ELF-1 (cell line): ENCODE results near the gene KCNS3.

Experiments
- DNase-seq: peaks from one replicate; pipeline ENCODE4 v3.0.0-alpha.2; 2016; ENCODE audit warnings: low read depth, low spot score

The KCNS3 gene

GRCh38 chr2:17878281-17879136 lies at the start of gene KCNS3:
Gene KCNS3, plus strand, starts transcription at chr2:17878667. Its CDS starts 52,342 bp downstream, at chr2:17931009.
- no peak for DNase-seq

- DNase-seq = peak; percentile 97
These were observed 48.1 kb upstream of the KCNS3 start for GRCh38 chr2:17830053-17831034.

DNA sequence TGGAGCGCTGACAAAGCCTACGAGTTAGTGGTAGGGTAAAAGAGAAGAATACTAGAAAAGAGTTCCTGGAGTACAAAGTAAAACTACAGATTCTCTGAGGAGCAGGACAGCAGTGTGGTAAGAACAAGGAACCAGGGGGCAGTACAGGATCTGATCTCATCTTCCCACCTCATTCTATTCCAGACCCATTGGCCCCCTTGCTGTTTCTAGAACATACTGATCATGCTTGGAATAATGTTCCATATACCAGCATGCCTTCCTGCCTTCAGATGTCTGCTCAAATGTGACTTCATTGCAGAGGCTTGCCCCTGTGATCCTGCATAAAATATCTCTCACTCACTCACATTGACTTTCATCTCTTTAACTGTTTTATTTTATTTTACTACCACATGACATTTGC lies 43.0 kb upstream of the KCNS3 start:
- DNase-seq = no peak

GRCh38 chr2:17839959-17840358 lies 38.5 kb upstream of the KCNS3 start:
- DNase-seq = no peak

GRCh38 chr2:17843457-17843856 lies 35.0 kb upstream of the KCNS3 start:
- no peak for DNase-seq

DNA sequence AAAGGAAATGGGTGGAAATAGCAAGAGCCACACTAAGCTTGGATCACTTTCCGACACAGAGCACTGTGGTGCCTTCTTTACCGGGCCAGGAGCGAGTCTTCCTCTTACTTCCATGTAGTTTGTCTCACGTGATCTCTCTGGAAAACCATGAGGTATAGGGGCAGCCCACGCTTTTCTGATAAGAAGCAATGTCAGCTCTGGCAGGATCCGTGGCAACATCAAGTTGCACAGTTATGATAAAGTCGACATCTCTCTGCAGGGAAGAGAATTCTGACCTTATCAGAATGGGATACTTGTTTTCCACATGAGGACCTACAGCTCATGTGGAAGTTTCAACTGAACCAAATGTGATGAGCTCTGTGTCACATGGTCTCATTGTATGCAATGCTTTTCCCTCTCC lies 32.7 kb upstream of the KCNS3 start:
- DNase-seq = no peak

- no peak for DNase-seq
These were observed 31.8 kb upstream of the KCNS3 start for GRCh38 chr2:17846676-17847075.

DNA sequence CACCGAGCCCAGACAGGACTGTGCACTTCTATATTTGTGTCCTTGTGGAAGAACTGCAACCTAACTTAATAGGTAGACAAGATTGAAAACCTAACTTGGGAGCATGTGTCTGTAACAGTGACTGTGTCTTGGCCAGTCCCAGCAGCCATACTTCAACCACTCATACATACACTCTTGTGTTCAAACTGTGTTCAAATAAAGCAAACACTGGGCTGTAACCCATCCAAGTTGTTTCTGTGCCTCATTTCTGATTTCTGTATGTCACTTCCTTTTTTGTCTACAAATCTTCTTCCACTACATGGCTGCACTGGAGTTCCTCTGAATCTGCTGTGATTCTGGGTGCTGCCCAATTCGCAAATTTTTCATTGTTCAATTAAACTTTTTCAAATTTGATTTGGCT lies 31.2 kb upstream of the KCNS3 start:
- no peak for DNase-seq

GRCh38 chr2:17849275-17849674 lies 29.2 kb upstream of the KCNS3 start:
- no peak for DNase-seq

GRCh38 chr2:17850151-17850550 lies 28.3 kb upstream of the KCNS3 start:
- no peak for DNase-seq

DNA sequence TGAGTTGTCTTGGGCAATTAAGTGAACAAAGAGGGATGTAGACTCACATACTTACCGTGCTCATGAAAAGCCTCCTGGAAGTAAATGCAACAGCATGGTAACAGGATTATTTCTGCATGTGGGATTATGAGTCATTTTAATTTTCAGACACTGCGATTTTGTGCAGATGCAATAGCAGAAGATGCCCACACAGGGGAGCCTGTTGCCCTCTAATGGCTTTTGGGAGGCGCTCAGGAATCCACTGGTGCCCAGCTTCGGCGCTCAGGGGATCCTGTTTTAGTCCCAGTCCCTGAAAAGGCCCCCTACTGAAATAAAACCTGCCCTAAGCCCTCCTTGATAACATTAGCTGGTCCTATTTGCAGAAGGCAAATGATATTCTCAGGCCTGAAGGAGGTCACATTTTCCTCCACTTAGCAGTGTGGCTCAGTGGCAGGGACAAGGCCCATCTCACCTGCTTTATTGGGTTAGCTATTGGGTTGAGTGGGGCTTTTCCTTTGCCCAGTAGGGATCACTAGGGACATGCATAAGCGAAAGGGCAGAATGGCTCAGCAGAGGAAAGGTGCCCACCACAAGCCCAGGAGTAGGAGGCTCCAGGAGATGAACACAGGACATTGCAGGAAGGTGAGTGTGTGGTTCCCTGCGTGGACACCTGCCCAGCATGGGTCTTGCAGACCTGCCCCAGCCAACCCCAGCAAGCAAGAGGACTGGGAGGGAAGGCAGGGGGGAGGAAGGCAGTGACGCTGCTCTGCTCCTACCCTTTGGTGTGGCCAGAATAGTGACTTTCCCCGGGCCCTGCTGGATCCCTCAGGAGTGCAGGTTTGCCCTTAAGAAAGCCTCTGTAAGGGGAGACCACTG lies 26.5 kb upstream of the KCNS3 start:
- DNase-seq = peak; percentile 54

DNA sequence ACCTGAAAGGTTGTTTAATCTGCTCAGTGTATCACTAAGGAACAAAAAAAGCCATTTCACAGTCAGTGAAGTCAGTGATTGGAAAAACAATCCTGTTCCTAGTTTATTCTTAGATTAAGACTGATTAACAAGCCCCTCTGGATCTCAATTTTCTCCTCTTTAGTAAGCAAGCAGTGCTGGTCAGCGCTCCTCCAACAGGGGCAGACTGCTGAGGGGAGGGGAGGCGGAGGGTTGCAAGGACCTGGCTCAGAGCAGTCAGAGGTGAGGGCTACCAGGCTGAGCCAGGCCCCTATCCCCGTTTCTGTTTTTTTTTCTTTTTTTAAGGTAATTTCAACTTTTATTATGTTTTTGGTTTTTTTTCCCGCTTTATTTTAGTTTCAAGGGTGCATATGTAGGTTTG lies 24.7 kb upstream of the KCNS3 start:
- DNase-seq = no peak

DNA sequence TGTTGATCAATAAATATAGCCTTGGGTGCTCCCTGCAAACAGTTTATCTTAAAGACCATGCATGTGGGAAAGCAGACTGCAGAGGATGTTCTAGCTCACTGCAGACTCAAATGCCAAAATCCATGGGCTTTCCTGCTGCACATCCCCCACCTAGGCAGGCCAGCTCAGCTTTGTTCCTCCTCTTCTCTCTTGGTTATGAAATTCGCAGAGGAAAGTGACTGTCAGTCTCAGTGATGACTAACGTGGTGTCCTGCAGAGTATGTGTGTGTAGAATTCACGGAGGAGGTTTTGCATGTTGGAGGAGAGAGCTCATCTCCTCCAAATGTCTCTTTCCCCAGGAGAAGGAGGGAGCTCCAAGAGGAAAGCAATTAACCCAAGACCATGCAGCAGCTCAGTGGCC lies 21.4 kb upstream of the KCNS3 start:
- DNase-seq = no peak

DNA sequence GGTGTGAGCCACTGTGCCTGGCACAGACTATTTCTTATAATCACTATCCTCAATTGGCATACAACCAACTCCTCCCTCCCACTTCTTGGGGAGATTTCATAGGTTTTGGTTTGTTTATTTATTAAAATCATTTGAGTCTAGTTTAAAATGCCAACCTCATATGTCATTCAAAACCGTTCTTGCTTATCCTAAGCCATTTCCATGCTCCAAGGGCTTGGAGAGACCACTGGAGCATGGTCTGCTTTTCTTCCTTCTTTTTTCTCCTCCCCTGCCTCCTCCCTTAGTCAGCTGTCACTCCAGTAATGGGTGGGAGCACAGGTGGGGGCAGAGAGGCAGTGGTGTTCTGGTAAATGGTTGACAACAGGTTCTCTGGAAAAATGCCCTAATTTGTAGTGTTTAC lies 20.4 kb upstream of the KCNS3 start:
- no peak for DNase-seq

- DNase-seq = no peak
These were observed 14.9 kb upstream of the KCNS3 start for GRCh38 chr2:17863539-17863938.

GRCh38 chr2:17864676-17865075 lies 13.8 kb upstream of the KCNS3 start:
- DNase-seq = no peak

DNA sequence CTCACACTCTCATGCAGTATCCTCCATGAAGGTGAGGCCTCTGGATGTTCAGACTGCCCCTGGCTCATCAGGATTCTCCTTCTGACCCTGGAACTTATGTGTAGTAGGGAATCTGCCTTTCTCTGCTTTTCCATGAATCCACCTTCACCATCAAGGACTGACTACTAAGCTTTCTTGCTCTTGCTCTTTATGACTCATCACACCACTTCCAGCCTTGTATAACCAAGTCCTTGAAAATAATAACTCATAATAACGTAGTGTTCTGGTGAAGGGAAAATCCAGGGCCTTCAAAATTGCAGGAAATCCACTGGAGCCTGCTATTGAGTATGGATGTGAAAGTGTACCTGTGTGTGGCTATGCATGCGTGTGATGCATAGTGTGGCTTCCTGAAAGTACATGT lies 11.3 kb upstream of the KCNS3 start:
- no peak for DNase-seq

GRCh38 chr2:17869128-17869527 lies 9.3 kb upstream of the KCNS3 start:
- DNase-seq = no peak

DNA sequence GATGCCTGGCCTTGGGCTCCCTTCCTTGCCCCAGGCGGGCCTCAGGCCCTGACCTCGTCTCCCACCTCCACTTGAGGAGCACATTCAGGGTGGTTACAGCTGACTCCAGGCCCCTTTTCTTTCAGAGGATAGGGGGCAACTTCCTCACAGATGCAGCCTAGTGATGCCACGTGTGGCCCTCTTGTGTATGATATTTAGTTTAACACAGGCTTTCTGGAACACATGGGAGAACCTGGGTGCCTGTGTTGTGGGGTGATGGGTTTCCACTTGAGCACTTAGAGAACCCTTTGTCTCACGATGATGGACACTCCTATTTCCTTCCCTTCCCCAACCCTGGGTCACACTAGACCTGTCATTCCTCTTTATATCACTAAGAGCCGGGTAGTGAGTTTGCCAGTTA lies 6.8 kb upstream of the KCNS3 start:
- no peak for DNase-seq

GRCh38 chr2:17873021-17873420 lies 5.4 kb upstream of the KCNS3 start:
- DNase-seq = no peak

- no peak for DNase-seq
These were observed 1.9 kb upstream of the KCNS3 start for GRCh38 chr2:17876590-17876989.
